Stimulated activated CD4-positive, alpha-beta T cell treated with anti-CD3 and anti-CD28 coated beads, Interleukin-2, amount 100 ng/mL, for 48 hours (primary cell): ENCODE data around the gene ACVR2A.

ENCODE experiments used
- DNase-seq, 2 donors: peaks; one replicate each; pipeline ENCODE4 v3.0.0-alpha.2; 2020

Gene ACVR2A

DNA sequence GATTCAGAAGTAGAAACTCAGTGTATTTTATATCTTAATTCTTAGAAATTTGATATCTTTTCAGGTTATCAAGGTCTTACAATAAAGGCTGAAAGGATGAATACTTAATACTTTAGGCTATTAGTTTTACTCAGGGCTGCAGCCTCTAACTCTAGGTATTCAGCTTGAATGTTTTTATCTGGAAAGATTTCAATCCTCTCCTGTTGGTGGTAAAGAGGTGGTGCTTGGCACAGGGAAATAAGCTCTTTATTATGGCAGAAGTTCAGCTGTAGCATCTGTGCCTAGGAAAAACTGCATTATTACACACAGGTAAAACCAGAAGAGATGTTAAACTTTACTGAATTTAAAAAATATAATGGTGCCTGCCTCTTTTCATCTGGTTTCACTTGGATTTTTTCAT is 11.1 kb downstream of the ACVR2A start:
- no peak for DNase-seq

DNA sequence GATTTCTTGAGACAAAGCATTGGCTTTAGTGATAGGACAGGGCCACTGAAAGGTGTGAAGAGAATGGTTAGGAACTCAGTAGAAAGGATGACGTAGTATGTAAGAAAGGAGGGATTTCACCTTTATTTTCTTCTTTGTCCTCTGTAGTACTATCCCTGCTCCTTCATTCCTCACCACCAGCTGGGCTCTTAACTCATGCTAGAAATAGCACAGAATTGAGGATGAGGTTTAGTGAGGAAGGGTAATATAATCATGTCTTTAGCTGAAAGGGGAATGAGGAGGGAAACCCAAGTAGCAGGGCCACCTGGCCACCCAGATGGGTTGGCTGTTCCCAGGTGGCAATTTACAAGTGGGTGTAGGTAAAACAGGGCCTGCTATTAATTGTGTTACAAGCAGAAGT is 15.2 kb downstream of the ACVR2A start:
- no peak for DNase-seq

DNA sequence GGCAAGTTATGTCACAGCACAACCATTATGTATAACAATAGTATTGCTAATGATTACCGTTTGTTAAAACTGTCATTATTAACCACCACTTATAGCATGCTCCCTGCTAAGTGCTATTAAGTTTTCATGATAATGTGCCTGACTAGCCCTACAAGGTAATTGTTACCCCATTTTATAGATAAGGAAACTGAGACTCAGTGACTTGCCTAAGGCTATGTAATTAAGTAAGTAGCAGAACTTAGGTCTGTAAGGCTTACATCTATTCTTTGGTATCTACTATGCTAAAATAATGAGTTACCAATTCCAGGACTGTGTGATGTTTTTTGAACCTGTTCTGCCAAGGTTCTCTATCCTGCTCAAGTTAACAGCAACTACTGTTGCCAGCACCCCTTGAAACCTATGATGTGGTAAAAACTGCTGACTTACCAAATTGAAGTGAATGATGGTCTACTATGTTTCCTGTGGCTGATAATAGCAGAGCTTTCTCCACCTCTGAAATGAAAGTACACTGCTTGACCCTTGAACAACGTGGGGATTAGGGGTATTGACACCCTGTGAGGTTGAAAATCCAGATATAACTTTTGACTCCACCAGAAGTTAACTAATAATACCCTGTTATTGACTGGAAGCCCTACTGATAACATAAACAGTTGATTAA is 18.2 kb downstream of the ACVR2A start:
- DNase-seq = no peak

DNA sequence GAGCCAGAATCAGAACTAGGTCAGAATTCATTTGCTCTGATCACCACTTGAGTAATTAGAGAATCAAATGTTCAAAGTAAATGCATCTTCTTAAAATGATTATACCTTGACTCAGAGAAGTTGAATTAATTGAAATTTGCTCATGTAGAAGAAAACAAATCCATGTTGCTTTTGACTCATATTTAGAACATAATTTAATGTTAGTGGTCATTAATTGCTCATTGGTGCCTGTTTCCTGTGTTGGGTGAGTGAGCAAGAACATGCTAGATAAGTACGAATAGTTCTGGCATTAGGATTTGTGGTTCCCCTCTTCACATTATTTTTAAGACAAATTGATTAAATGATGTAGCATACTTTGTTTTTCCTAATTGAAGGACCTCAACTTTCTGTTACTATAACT is 19.0 kb downstream of the ACVR2A start:
- DNase-seq = no peak

DNA sequence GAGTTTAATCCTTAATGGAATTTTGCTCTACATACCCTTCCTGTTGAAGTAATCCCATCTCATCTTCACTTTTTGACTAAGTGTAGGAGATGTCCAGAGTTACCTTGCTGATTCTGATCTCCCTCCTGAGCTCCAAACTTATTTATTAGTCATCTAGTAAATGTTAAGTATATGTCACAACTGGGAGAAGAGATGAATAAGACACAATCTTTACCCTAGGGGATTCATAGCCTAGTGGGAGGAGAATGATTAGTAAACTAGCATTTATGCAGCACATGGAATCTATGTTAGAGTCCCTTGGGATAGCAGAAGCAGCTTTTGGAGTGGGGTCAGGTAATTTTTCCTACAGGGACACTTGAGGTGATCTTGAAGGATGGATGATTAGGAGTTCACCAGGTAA is 20.7 kb downstream of the ACVR2A start:
- no peak for DNase-seq

GRCh38 chr2:147867050-147867449 is 22.2 kb downstream of the ACVR2A start:
- DNase-seq = no peak

- DNase-seq = no peak
Measured at GRCh38 chr2:147869934-147870333, 25.1 kb downstream of the ACVR2A start.

GRCh38 chr2:147872967-147873366 is 28.1 kb downstream of the ACVR2A start:
- no peak for DNase-seq

GRCh38 chr2:147873859-147874483 is 29.1 kb downstream of the ACVR2A start:
- DNase-seq = no peak

GRCh38 chr2:147879846-147880245 is 35.0 kb downstream of the ACVR2A start:
- no peak for DNase-seq

DNA sequence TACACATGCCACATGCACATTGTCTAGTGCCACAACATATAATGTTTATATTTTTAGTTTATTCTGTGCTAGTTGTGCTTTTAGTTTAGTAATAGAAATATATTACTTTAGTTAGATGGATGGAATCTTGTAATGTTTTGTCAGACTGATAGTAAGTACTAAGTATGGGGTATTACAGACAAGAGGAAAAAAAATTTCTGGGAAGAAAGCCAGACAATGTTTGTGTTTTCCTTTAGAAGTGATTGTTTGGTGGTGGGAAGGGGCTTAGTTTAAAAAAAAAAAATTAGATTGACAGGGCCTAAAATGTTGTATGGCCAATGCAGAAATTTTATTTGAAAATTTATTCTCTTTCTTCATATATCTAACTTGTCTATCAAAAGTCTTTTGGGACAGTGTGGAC is 37.8 kb downstream of the ACVR2A start:
- no peak for DNase-seq

DNA sequence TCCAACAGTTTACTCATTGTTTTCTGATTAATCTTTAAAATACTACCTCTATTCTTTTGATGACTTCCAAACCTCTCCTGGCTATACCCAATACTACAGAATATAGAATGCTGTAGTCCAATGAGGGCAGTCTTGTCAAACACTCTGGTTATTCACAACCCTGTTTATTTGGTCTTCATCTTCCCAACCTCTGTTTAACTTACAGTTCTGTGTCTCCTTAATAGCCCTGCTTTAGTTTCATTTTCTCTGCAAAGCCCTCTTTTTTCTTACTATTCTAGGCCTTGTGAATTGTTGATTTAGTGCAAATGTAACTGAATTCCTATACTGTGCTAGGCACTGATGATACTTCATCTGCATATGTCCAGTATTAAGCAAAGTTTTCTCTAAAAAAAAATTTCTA is 40.0 kb downstream of the ACVR2A start:
- DNase-seq = no peak

DNA sequence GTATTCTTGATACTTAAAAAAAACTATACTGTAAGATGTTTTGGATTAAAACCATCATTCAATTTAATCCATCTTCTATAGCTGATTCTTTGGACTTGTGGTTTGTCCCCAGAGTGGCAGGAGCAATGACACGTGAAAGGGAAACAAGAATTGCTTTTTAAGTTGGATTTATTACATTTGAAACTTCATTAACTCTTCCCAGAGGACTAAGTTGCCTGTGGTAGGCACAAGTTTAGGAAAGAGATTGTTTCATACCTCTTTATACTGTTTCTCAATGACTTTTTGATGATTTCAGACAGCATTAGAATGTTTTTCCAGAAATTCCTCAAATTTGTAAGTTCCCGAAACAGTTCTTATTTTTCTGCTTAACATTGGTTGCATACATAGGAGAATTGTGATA is 41.3 kb downstream of the ACVR2A start:
- DNase-seq = no peak

DNA sequence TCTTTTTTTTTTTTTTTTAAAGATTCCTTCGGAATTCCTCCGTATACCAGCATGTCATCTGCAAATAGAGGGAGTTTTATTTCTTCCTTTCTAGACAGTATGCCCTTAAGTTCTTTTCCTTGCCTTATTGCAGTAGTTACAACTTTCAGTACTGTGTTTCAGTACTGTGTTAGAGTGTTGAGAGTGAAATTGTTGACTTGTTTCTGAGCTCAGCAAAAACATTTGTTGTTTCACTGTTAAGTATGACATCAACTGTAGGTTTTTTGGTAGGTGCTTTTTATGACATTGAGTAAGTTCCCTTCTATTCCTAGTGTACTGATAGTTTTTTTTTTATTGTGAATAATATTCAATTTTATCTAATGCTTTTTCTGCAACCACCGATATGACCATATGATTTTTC is 43.9 kb downstream of the ACVR2A start:
- no peak for DNase-seq

DNA sequence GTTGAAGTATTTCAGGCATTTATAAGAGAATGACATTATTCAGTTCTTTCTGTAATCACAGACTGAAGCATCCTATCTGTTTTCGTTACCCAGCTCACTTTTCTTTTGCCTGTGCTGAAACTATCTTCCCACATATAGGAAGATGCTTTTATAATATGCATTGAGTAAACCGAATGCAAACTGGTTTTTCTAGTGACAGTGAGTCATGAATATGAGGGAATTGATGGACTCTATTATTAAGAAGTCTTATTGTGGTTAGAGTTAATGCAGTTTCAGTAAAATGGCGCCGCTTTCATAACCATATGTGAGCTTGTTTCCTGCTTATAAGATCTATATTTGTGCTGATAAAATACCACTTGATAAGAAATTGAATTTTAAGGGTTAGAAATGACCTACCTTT is 59.2 kb downstream of the ACVR2A start:
- DNase-seq = no peak

GRCh38 chr2:147909178-147909577 is 64.3 kb downstream of the ACVR2A start:
- no peak for DNase-seq

DNA sequence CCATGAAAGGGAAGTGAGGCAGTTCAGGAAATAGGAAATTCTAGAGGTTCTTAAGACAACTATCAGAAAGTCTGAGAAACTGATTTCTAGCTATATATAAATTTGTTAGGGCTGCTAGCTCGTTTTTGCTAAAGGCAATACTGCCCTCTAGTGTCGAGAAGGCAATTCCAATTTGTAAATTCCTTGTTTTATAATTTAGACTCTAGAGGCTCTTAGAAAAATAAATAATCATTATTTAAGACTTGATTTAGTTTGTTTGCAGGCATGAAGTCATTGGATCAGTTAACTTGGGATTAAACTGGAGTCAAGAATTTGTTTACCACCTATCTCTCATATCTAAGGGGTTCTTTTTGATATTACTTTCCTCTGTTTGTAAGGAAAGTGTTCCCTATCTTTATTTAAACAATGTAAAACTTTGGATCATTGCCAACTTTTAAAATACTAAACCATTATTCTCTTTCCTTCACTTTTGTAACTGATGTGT is 66.2 kb downstream of the ACVR2A start:
- DNase-seq = peak; percentile 5 to 22

GRCh38 chr2:147913701-147914480 is 69.1 kb downstream of the ACVR2A start:
- DNase-seq = no peak

- DNase-seq = no peak
Measured at GRCh38 chr2:147916067-147916466, 71.2 kb downstream of the ACVR2A start.

- no peak for DNase-seq
Measured at GRCh38 chr2:147916723-147917122, 71.9 kb downstream of the ACVR2A start.

GRCh38 chr2:147917161-147917560 is 72.3 kb downstream of the ACVR2A start:
- no peak for DNase-seq

- DNase-seq = no peak
Measured at GRCh38 chr2:147923846-147924245, 79.0 kb downstream of the ACVR2A start.

- DNase-seq = no peak
Measured at GRCh38 chr2:147924647-147925046, 79.8 kb downstream of the ACVR2A start.

- DNase-seq = no peak
Measured at GRCh38 chr2:147925886-147926285, 81.1 kb downstream of the ACVR2A start.
